Heart left ventricle (tissue), 16 donors: Measurements from ENCODE around the gene SLC9C1. TPM values are rescaled to one million over a fixed set of nuclear protein-coding genes. Genes with fewer than 3 reads are reported as not detected.

ENCODE experiments used
- ATAC-seq, 4 donors: fragments of 200-7000 bp; cut with Tn5 transposase; one replicate each; pipeline ENCODE4 v1.9.1; 2020 to 2022; ENCODE audit warnings: moderate library complexity in 4 of 4, mild to moderate bottlenecking in 3 of 4, moderate number of reproducible peaks in 1 of 4
- DNase-seq, 5 donors: peaks; one replicate each; pipeline ENCODE4 v3.0.0-alpha.2; 2020
- H3K27ac ChIP-seq, 12 donors: fragments of 200-600 bp; sonication (generic) in 4 of 12; one replicate each; pipeline versions ENCODE4 v1.5.0 to v1.8.0; 2016 to 2022; ENCODE audit warnings: mild to moderate bottlenecking in 2 of 12
- H3K27me3 ChIP-seq, 9 donors: fragments of 200-600 bp; sonication (generic) in 2 of 9; one replicate each; pipeline versions ENCODE4 v1.5.1 to v1.8.0; 2016 to 2022; ENCODE audit warnings: mild to moderate bottlenecking in 3 of 9
- H3K36me3 ChIP-seq, 9 donors: fragments of 200-600 bp; sonication (generic) in 2 of 9; one replicate each; pipeline versions ENCODE4 v1.5.0 to v1.8.0; 2018 to 2022; ENCODE audit warnings: mild to moderate bottlenecking in 2 of 9
- H3K4me1 ChIP-seq, 12 donors: fragments of 200-600 bp; sonication (generic) in 4 of 12; one replicate each; pipeline versions ENCODE4 v1.5.0 to v1.8.0; 2016 to 2022; ENCODE audit warnings: mild to moderate bottlenecking in 3 of 12
- H3K4me3 ChIP-seq, 12 donors: fragments of 200-600 bp; sonication (generic) in 4 of 12; one replicate each; pipeline versions ENCODE4 v1.5.0 to v1.8.0; 2017 to 2022; ENCODE audit warnings: mild to moderate bottlenecking in 9 of 12, moderate library complexity in 4 of 12
- H3K9me3 ChIP-seq, 12 donors: fragments of 200-600 bp; sonication (generic) in 4 of 12; one replicate each; pipeline versions ENCODE4 v1.5.0 to v1.8.0; 2016 to 2022; ENCODE audit warnings: mild to moderate bottlenecking in 1 of 12
- POLR2A ChIP-seq, 2 donors: fragments of 450-650 bp; IDR thresholded peaks; one replicate each; pipeline ENCODE4 v1.6.1; 2017; ENCODE audit warnings: antibody characterized with exemption in 2 of 2, mild to moderate bottlenecking in 2 of 2, moderate library complexity in 2 of 2
- WGBS, 4 donors: extraction: QIAGEN DNeasy Blood & Tissue Kit in 2 of 4; methylation state at CpG; one replicate each; pipeline versions ENCODE4 v1.1.5 to v1.1.7; 2013 to 2018; 5-methylcytosine and 5-hydroxymethylcytosine counted together
- intact Hi-C, 10 donors: fragments of 100-400 bp; cut with DNase I; formaldehyde crosslinking; loops; one replicate each; pipeline versions ENCODE4 v1.11.1 to v1.14.2; 2022
- polyA plus RNA-seq, 2 donors: library from polyadenylated mRNA; stranded (reverse); fragments of 200-250 nt; gene quantifications; one replicate each; pipeline ENCODE4 v1.2.3, GENCODE V29; 2013
- total RNA-seq, 9 donors: library from RNA; depleted of rRNA in 2 of 9; stranded (reverse); fragments of >200 nt in 2 of 9; fragmentation: NEBNext Ultra II Directional in 3 of 9; extraction: Animal tissue kit (Norgen Biotek cat#: 25700) in 3 of 9; gene quantifications; one replicate each; pipeline versions ENCODE4 v1.1.0 to v1.2.4, GENCODE V29; 2016 to 2023
- TF ChIP-seq, protein P1 (sequence below), 12 donors: fragments of 200-600 bp; sonication (generic) in 4 of 12; IDR thresholded peaks; one replicate each; pipeline versions ENCODE4 v1.5.0 to v1.8.0; 2018 to 2022; ENCODE audit warnings: antibody characterized with exemption in 12 of 12, mild to moderate bottlenecking in 5 of 12
- donor health status: ischemic (EF 13 %, LVEDD 7.1; RV severe dilation, severe dysfunction).
- donor health status: healthy with polysubstance abuse.
- donor health status: DM: no; HTN: yes; CAD: no.
- donor health status: DM: no; HTN: no; CAD: no.
- donor health status: ischemic (EF 25% LVEDD 6.9; RV normal size, moderate dysfunction).
- donor health status: ischemic (EF 25% LVEDD 5.7; RV mildly dilated, moderate dysfunction).
- donor health status: healthy.
- donor health status: DM: yes; HTN: yes; CAD: no.
- donor health status: ischemic (EF 35%, LVEDD 5.7; RV mildly dilated, moderate dysfunction).
- donor health status: nonischemic (EF 11% LVEDD 7.7; RV severe dilation, severe dysfunction).
- donor health status: DM: yes; HTN: yes; CAD: no.
- donor health status: PGD.
- donor health status: ischemic (EF 29% LVEDD 5.4; RV normal size, mild dysfunction).
- donor health status: nonischemic (EF 23%, LVEDD 6.1; RV moderate dilation, normal function).

The SLC9C1 gene
- total and polyA plus RNA-seq, 11 donors = 0.11 to 3.8 (median 1.4) TPM

DNA sequence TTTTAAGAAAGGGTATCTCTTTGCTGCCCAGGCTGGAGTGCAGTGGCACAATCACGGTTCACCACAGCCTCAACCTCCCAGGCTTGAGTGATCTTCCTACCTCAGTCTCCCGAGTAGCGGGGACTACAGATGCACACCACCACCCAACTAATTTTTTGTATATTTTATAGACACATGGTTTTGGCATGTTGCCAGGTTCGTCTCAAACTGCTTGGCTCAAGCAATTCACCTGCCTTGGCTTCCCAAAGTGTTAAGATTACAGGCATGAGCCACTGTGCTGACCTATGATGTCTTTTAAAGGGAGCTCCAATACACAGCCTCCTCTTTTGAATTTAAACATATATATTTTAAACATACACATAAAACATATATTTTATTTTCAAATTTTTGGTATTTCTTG, 60.9 kb downstream of the SLC9C1 start:
- H3K36me3 ChIP-seq = peaks cover 0 to 2% (median 0%) of the 10 kb centered on the region in 9 donors
- no peak for ATAC-seq
- no peak for TF ChIP-seq POLR2A (IDR thresholded peaks at IDR 0.05)
- TF ChIP-seq, protein P1, sequence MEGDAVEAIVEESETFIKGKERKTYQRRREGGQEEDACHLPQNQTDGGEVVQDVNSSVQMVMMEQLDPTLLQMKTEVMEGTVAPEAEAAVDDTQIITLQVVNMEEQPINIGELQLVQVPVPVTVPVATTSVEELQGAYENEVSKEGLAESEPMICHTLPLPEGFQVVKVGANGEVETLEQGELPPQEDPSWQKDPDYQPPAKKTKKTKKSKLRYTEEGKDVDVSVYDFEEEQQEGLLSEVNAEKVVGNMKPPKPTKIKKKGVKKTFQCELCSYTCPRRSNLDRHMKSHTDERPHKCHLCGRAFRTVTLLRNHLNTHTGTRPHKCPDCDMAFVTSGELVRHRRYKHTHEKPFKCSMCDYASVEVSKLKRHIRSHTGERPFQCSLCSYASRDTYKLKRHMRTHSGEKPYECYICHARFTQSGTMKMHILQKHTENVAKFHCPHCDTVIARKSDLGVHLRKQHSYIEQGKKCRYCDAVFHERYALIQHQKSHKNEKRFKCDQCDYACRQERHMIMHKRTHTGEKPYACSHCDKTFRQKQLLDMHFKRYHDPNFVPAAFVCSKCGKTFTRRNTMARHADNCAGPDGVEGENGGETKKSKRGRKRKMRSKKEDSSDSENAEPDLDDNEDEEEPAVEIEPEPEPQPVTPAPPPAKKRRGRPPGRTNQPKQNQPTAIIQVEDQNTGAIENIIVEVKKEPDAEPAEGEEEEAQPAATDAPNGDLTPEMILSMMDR (IDR thresholded peaks at IDR 0.05) = no peak
- intact Hi-C loops = no loop called here
- WGBS, 4 donors = 68 to 75% (median 72%) methylated on average over 4 of the region's 4 CpGs
- H3K9me3 ChIP-seq = peaks cover 0 to 9% (median 1%) of the 10 kb centered on the region in 12 donors
- no peak overlapping the region for H3K27ac ChIP-seq
- DNase-seq = no peak
- H3K4me1 ChIP-seq = no peaks in the 10 kb centered on the region
- no peaks in the 10 kb centered on the region for H3K27me3 ChIP-seq
- no peak overlapping the region for H3K4me3 ChIP-seq

GRCh38 chr3:112231727-112232126, 62.3 kb downstream of the SLC9C1 start:
- 82 to 83% (median 82%) methylated on average over 3 of the region's 3 CpGs for whole genome bisulfite sequencing, 4 donors
- Histone ChIP-seq H3K4me1 (no peaks in the 10 kb centered on the region), H3K27me3 (no peaks in the 10 kb centered on the region), H3K4me3 (no peak overlapping the region), H3K9me3 (peaks cover 0 to 21% (median 1%) of the 10 kb centered on the region in 12 donors), H3K36me3 (peaks cover 0 to 2% (median 0%) of the 10 kb centered on the region in 9 donors), H3K27ac (no peak overlapping the region)
- intact Hi-C loops = no loop called here
- ATAC-seq (no peak), DNase-seq (no peak)
- TF ChIP-seq, protein P1 (IDR thresholded peaks at IDR 0.05) = no peak
- TF ChIP-seq POLR2A (IDR thresholded peaks at IDR 0.05) = no peak

- ATAC-seq (no peak), DNase-seq (no peak)
- TF ChIP-seq POLR2A (IDR thresholded peaks at IDR 0.05) = no peak
- TF ChIP-seq, protein P1 (IDR thresholded peaks at IDR 0.05) = no peak
- Histone ChIP-seq H3K27ac (no peak overlapping the region), H3K36me3 (peaks cover 0 to 2% (median 0%) of the 10 kb centered on the region in 9 donors), H3K27me3 (no peaks in the 10 kb centered on the region), H3K4me3 (no peak overlapping the region), H3K4me1 (no peaks in the 10 kb centered on the region), H3K9me3 (peaks cover 0 to 38% (median 9%) of the 10 kb centered on the region in 12 donors)
- intact Hi-C loops = no loop called here
- WGBS, 4 donors = 51 to 71% (median 56%) methylated on average over 1 of the region's 1 CpG
Measured at GRCh38 chr3:112230033-112230432, 64.0 kb downstream of the SLC9C1 start.

DNA sequence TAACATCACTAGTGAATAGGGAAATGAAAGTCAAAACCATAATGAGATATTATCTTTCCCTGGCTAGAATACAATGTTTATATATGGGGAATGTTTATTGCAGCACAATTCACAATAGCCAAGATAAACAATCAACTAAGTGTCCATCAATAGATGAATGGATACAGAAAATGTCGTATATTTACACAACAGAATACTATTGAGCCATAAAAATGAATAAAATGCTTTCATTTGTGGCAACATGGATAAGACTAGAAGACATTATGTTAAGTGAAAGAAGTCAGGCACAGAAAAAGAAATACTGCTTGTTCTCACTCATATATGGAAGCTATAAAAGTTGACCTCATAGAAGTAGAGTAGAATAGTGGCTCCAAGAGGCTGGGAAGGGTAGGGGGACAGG, 65.2 kb downstream of the SLC9C1 start:
- H3K27ac ChIP-seq = no peak overlapping the region
- H3K27me3 ChIP-seq = no peaks in the 10 kb centered on the region
- intact Hi-C loops = no loop called here
- H3K9me3 ChIP-seq = peaks cover 0 to 51% (median 15%) of the 10 kb centered on the region in 12 donors
- peaks cover 0 to 2% (median 0%) of the 10 kb centered on the region in 9 donors for H3K36me3 ChIP-seq
- no peak overlapping the region for H3K4me3 ChIP-seq
- DNase-seq (no peak), ATAC-seq (no peak)
- TF ChIP-seq POLR2A (IDR thresholded peaks at IDR 0.05) = no peak
- TF ChIP-seq, protein P1 (IDR thresholded peaks at IDR 0.05) = no peak
- no peaks in the 10 kb centered on the region for H3K4me1 ChIP-seq
- 60 to 75% (median 72%) methylated on average over 1 of the region's 1 CpG for WGBS, 4 donors
